PFSK-1 (cell line): ENCODE data around the gene NPPB.

Experiments
- FOXP2 ChIP-seq: optimal IDR thresholded peaks from 2 replicates; pipeline ENCODE3; 2011; ENCODE audit warnings: borderline replicate concordance, control low read depth, inconsistent platforms; ENCODE audit not compliant: insufficient read depth; ENCODE audit errors: extremely low read length, extremely low read depth
- POLR2AphosphoS5 ChIP-seq: IDR thresholded peaks from 2 replicates; pipeline ENCODE4 v1.6.1; 2012; ENCODE audit warnings: low read depth, mild to moderate bottlenecking, control low read depth, low read length, moderate library complexity
- REST ChIP-seq, 2 experiments: IDR thresholded peaks; 2 replicates each; pipeline versions ENCODE4 v1.6.1 to v1.8.0; 2011 to 2012; ENCODE audit warnings: low read depth in 2 of 2, low read length in 2 of 2, control low read depth in 1 of 2, inconsistent platforms in 1 of 2, mild to moderate bottlenecking in 1 of 2, moderate library complexity in 1 of 2; ENCODE audit not compliant: insufficient read depth in 1 of 2
- SIN3A ChIP-seq: IDR thresholded peaks from 2 replicates; pipeline ENCODE4 v1.6.1; 2012; ENCODE audit warnings: mild to moderate bottlenecking, low read length, moderate library complexity, borderline replicate concordance; ENCODE audit not compliant: insufficient read depth

DNA sequence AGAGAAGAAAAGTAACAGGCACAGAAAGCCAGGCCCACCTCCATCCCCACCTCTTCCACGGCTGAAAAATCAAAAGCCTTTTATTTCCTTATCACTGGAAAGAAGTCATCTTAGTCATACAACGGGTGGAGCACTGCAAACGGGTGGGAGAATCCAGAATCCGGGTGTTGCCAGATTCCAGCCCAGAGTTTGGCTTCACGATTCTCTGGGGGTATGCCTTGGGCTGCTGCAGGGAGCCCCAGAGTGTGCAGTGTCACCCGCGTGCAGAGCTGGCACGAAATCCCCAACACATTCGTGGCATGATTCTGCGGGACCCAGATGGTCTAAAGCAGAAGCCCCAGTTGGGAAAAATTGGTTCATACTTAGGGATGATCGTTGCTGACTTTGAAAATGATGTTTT lies 8.6 kb downstream of the NPPB start:
- no peak for TF ChIP-seq REST (IDR thresholded peaks at IDR 0.05; ENCODE audit: insufficient read depth in 1 of 2, low read depth in 2 of 2, low read length in 2 of 2)
- TF ChIP-seq POLR2AphosphoS5 = no peak
- TF ChIP-seq FOXP2 = no peak
- TF ChIP-seq SIN3A = no peak
